ENCODE data around the gene ATP13A3.

Gene ATP13A3

DNA sequence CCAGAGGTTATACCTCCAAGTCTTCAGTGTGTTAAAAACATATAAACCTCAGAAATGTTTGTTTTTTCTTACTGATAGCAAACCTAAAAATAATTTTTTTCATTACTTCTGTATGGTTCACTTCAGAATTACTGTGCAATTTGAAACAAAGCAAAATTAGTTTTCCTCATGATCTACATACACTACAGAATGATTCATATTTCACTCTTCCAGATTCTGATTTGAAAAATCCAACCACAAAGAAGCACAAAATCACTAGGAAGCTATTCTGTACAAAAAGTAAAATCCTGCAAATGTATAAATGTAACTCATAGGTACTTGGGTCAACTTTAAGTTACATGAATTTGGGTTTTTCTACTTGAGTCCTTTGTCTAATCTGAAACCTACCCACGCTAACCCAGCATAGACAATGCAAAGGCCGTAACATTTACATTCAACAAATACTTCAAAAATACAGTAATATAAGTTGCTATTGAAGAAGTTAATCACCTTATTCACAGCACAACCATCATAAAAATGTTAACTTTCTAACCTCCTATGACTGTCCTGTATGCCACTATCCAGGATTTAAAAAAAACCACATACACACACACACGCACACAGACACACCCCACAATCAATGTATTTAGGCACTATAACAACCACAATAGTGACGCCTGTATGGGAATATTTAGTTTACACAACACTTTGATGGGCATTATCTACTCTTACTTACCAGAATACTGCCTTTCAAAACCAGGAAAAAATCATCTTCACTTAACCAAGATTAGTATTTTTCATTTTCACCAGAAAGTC, 11.5 kb downstream of the ATP13A3 start:
- no peak for DNase-seq (ENCODE audit: low spot score)

DNA sequence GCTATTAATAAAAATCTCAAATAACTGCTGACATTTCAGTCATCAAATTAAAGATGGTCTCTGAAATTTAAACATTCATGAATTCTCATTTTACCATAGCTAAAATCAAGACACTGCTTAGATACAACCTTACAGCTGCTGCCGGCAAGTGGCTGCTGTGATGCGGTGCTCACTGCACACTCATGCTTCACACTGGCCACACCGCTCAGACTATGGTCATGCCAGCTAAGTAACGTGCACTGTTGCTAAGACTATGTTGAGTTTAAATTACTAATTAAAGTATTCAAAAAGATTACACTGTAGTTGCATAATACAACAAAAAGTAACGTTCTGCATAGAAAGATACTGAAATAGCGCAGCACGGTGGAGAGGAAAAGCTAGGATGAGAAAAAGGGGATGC, 12.1 kb downstream of the ATP13A3 start:
- DNase-seq (ENCODE audit: low spot score) = no peak

DNA sequence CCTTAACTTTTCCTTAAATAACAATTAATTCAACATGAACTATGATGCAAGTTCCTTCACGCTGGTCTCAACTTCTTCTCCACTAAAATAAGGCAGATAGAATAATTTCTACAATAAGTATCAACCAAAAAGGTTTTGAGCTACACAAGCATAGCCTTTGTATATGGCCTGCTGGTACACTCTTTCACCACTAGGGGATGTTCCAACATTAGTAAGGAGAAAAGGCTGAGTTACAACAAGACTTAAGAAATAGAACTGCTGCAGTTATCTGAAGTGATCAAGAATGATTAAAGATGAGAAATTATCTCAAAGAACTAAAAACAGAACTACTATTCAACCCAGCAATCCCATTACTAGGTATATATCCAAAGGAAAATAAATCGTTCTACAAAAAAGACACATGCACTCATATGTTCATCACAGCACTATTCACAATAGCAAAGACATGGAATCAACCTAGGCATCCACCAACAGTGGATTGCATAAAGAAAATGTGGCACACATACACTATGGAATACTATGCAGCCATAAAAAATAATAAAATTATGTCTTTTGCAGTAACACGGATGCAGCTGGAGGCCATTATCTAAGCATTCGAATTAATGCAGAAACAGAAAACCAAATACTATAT, 14.4 kb downstream of the ATP13A3 start:
- peak; percentile 56 for DNase-seq (ENCODE audit: low spot score)

DNA sequence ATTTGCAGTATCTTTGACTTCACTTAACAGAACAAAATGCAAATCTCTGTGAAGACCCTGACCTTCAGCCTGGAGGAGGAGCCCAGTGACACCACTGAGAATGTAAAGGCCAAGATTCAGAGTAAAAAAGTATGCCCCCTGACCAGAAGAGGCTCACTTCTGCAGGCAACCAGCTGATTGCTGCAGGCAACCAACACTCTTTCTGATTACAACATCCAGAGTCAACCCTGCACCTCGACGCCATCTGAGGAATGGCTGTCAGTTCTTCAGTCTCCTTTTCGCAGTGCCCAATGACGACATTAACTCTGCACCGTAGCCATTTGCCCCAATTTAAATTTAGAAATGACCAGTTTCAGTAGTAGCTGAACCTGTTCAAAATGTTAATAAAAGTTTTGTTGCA, 14.9 kb downstream of the ATP13A3 start:
- no peak for DNase-seq (ENCODE audit: low spot score)

DNA sequence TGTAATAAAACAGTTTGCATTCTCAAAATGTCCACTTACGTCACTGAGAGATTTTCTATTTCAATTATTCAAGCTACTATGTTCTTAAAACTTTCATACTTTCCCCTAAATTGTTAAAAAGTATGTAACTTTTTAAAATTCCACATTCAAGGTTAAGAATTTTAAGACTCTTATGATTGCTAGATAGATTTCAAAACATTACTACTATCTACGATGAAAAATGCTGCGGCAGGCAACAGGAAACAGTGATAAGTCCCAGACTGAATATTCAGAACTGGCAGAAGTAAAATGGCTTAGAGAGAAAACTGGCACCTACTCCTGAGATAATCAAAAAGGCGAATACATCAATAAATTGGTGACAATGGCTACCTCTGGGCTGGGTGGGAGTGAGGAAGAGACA, 16.2 kb downstream of the ATP13A3 start:
- no peak for DNase-seq (ENCODE audit: low spot score)

DNA sequence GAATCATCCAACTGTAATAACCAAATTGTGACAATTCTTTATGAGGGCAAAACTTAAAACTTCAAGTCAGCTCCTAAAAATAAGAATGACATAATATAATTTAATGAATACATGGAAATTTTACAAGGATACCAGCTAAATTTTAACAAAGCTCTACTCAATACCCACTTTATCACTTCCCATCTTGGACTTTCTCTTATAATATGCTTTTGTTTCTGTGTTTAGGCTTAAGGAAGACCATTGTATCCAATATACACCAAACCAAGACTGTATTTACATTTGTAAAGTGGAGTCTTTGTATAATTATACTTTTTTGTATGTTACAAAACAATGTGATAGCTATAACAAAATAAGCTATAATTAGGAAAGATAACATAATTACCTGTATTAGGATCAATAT, 16.8 kb downstream of the ATP13A3 start:
- no peak for DNase-seq (ENCODE audit: low spot score)

DNA sequence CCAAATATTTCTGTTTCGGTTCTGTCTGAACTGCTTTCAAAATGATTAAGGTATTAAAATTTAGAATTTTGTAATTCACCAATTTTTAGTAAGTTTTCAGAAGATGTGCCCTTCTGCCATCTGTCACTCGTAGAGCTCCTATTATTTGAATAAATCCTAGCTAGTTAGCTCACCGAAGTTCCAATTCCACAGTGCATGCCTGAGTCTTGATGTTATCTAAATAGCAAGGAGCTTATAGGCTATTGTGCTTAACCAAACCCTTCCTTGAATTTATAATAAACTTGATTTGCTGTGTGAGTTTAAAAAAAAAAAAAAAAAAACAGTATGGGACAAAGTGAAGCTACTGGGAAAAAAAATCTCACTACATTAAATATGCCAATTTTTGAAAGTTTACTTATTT, 18.7 kb downstream of the ATP13A3 start:
- DNase-seq (ENCODE audit: low spot score) = no peak

DNA sequence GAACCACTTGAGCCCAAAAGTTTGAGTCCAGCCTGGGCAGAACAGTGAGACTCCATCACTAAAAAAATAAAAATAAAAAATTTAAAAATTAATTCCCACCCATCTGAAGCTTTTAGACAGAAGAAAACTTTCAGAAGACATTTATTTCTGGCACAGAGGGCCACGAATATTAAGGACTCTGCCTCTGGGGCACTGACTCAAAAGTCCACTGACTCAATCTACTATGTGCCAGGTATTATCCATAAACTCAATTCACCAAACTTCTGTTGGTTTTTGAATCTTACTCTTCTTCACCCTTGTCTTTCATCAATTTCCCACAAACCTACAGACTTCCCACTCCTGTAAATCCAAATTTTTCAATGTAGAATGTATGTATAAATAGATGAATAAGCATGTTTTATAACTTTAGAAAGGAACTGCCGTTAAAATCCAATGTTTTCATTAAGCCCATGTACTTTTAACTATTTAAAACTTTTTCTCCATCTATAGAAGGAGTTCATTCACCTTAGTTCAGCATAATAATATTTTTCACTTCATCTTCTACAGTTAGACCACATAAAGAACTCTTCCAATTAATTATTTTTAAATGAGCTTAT, 19.9 kb downstream of the ATP13A3 start:
- no peak for DNase-seq (ENCODE audit: low spot score)

DNA sequence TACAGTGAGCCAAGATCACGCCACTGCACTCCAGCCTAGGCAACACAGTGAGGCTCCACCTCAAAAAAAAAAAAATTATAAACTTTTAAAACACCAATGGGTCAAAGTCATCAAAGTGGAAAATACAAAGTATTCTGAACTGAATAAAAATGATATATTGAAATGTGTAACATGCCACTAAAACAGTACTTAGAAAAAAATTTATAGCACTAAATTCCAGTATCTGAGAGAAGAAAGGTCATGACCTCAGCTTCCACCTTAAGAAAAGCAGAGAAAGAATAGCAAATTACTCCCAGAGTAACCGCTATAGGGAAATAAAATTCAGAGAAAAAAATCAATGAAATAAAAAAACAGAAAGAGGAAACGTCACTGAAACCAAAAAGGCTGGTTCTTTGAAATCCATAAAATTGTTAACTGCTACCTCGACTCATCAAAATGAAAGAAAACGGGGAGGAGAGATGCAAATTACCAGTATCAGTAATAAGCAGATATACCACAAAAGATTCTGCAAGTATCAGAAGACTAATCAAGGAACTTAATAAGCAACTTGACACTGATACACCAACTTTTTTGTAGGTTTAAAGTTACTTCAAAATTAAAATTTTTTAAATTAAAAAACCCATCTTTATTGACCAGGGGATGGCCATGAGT, 20.8 kb downstream of the ATP13A3 start:
- DNase-seq (ENCODE audit: low spot score) = no peak

DNA sequence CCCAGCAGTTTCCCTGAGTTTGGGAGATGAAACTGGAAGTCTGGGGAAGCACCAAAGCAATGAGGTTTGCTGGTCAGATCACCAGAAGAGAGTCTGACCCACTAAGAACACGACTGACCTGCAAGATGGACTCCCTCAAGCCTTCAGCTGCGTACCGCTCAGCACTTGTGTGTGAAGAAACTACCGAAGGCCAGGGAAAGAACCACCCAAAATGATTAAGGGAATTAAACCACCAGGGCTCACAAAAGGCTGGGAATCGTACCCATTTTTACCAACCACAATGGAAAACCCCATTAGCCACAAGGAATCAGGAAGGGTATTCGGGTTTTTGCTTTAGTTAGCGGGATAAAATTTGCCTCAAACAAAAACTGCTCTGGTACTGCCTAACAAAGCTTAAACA, 21.6 kb downstream of the ATP13A3 start:
- DNase-seq (ENCODE audit: low spot score) = no peak

DNA sequence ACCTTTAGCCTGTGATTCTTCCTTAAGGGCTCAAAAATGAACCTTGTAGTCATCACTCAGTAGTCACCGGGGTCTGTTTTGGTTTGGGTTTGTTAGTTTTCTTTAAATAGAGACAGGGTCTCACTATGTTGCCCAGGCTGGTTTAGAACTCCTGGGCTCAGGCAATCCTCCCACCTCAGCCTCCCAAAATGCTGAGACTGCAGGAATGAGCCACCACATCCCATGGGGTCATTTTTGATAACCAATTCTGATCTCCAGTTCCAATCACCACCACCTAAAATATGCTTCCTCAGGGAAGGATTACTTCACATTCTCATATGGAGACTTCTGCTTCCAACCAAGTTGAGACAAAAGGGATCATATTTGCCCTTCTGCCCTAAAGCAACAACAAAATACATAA, 22.1 kb downstream of the ATP13A3 start:
- DNase-seq (ENCODE audit: low spot score) = no peak

DNA sequence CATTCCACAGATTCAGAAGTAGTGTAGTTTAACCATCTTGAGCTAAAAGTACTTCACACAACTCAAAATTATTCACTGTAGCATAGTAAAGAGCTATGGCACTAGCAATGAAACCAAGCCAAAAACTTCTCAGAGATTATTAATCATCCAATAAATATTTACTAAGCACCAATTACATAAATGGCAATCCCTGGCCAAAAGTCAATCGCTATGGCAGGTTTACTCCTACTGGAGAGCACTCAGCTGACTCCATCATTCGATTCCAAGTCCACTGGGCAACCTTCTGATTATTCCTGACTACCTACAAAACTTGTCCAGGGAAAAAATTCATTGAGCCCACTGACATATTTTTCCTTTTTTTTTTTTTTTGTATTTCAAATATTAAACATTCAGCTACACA, 23.9 kb downstream of the ATP13A3 start:
- DNase-seq (ENCODE audit: low spot score) = no peak

DNA sequence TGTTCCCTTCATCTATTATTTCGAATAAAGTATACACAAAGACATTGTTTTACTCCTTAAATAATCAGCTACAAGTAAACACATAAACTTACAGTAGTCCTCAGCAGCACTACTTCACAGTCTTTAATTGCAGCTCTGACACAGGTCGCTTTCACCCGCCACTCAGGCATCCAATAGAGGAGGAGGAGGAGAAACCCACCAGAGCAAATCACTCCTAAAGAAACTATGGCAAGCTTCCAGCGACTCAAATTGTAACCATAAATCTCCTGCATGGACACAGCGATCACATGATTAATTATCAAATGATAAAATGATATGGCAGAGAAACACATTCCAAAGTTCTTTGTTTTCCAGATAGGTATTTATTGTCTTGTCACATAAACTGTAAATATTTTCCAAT, 26.2 kb downstream of the ATP13A3 start:
- DNase-seq (ENCODE audit: low spot score) = no peak

DNA sequence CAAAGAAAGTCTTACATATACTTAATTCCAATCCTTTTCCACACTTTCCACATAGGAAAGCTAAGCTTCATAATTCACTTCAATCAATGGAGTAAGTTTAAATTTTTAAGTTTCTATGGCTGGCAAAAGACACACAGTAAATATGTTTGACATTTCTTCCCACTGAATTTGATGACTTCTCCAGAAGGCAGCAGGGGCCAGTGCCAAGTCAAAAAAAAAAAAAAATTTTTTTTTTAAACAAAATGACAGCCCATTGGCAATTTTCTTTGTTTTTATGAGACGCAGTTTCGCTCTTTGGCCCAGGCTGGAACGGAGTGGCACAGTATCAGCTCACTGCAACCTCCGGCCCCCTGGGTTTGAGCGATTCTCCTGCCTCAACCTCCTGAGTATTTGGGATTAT, 28.7 kb downstream of the ATP13A3 start:
- no peak for DNase-seq (ENCODE audit: low spot score)

DNA sequence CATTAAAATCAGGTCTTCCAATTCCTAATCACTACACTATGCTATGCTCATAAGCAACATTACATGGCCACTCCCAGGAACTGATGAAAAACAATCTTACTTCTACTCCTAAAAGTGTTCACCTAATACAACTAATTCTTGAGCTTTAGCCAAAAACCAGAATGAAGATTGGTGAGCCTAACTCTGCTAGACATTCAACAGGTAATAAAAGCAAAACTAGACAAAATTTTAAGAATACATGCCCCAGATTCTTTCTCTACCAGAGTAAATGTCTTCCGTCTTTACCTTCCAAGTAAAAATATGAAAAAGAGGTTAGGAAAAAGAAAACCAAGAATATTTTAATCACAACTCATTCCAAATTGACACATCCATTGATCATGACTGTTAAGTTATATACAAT, 31.3 kb downstream of the ATP13A3 start:
- no peak for DNase-seq (ENCODE audit: low spot score)

DNA sequence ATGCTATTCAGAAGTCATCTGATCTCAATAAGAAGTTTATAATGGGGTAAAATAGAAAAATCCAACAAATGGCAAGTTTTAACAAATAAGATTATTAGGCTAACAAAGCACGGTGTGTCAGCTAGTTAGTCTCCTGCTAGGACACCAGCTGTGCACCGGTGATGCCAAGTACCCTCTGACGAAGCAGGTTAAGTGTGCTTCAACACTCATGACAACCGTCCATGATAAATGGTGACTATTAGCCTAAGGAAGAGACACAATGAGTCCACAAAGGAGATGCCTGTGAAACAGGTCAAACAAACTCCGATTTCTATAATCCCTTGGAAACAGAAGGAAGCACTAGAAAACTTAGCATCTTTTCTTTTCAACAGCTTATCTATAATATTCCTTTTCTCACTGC, 36.5 kb downstream of the ATP13A3 start:
- DNase-seq (ENCODE audit: low spot score) = no peak

DNA sequence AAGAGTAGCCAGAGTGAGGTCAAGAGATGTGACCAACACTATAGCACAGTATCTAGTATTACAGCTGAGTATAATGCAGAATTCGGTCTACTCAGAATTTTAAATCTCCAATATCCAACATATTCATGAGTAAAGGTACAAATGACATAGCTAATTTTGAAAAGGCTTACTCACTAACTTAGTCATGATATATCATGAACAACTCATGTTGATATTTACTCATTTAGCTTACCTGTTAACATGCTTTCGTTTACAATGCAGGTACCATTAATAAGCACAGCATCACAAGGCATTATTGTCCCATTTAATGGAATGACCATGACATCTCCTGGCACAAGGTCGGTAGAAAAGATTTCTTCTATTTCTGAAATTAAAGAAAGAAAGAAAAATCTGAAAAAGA, 36.9 kb downstream of the ATP13A3 start:
- DNase-seq (ENCODE audit: low spot score) = no peak

DNA sequence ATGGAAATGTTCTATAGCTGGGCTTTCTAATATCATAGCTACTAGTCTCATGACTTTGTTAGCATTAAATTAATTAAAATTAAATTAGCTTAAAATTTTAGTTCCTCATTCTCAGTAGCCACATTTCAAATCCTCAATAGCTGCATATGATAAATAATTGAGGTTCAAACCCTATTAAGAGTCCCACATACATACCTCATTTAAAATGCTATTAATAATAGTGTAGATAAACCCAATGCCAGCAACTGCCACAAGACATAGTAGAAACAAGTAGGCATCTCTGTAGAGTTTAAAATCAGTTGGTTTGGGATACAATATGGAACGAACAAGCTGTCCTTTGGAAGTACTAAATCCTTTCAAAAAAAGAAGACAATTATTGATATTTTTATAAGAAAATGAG, 39.1 kb downstream of the ATP13A3 start:
- DNase-seq (ENCODE audit: low spot score) = no peak

DNA sequence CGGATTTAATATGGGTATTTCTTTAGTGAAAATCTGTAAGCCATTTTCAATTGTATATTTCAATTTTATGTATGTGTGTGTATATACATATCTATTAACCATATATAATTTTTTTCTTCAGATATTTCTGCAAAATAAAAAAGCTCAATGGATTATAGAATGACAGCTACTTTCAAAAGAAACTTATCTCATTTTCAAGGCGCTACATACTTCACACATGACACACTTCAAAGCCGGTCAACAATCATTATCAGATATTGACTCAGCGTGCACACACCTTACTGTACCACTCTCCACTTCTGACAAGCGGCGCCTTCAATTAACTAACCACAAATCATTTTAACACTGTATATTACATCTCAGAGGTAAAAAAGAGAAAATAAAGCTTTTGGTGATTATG, 39.6 kb downstream of the ATP13A3 start:
- no peak for DNase-seq (ENCODE audit: low spot score)

DNA sequence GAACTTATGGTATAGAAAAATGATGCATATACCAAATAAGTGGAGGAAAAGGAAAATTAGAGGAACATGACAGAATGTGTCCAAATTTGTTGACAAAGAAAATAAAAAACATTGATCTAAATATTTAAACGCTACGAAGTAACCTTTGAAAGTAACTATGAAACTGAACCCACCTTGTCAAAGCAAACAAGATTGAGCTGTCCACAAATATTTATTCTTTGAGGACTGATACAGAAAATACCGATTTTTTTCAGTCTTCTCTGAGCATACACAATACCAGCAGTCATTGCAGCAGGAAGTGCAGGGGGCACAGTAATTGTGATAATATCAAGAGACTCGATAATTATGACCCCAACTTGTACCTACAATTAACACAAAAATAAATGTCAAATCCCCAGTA, 40.0 kb downstream of the ATP13A3 start:
- DNase-seq (ENCODE audit: low spot score) = no peak

DNA sequence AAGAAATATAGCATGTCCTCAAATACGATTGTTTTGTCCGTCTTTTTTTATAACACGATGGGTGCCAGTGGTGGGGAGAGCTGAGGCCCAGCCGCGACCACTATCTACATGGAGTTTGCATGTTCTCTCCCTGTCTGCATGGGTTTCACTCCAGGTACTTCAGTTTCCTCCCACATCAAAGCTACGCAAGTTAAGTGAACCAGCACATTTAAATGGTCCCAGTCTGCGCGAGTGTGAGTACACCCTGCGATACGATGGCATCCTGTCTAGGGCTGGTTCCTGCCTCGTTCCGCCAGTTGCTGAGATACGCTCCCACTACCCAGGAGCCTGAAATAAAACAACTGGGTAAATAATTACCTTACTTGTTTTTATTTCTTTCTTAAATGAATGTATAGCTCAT, 40.6 kb downstream of the ATP13A3 start:
- no peak for DNase-seq (ENCODE audit: low spot score)

DNA sequence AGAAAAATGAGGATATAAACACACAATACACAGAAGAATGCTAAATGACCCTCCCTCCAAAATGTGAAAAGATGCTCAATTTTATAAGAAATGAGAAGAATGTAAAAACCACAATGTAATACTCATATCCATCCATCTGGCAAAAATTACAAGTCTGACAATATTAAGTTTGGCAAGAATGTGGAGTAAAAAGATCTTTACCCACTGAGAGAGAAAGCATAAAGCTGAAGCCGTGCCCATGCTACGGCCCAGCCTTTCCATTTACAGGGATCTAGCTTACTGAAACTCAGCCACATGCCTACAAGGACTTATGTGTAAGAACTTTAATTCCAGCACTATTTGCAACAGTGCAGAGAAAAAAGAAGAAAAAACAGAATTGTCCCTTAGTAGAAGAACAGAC, 42.9 kb downstream of the ATP13A3 start:
- peak; percentile 55 for DNase-seq (ENCODE audit: low spot score)

DNA sequence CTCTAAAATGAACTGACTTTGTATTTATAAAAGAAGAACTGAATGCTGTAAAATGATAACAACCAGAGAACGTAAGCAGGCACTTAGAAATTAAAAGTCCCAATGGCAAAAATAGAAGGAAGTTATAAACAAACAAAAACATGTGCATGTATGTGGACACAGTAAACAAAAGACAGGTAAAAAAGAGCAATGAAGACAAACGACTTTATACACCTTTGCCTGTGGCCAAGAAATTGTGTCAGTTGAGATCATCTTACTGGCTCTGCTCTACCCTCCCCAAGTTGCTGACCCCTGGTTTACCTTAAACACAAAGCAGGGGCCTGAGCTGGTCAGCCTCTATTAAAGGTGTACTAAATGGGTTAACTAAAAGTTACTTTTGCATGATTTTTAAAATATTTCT, 46.0 kb downstream of the ATP13A3 start:
- DNase-seq (ENCODE audit: low spot score) = no peak

Data from GM03348 (cell line).